GM12891 (cell line): ENCODE data around the gene RDX.

Source experiments
- PAX5 ChIP-seq: IDR thresholded peaks from 2 replicates; pipeline ENCODE4 v1.6.1; 2011; ENCODE audit warnings: low read length, moderate library complexity, mild to moderate bottlenecking; ENCODE audit not compliant: insufficient read depth, severe bottlenecking
- POLR2A ChIP-seq: IDR thresholded peaks from 2 replicates; pipeline ENCODE4 v1.6.1; 2011; ENCODE audit warnings: low read depth, low read length, control low read depth
- POLR2AphosphoS5 ChIP-seq: IDR thresholded peaks from 2 replicates; pipeline ENCODE4 v1.6.1; 2011; ENCODE audit warnings: low read depth, low read length, control low read depth
- POU2F2 ChIP-seq: IDR thresholded peaks from 2 replicates; pipeline ENCODE4 v1.6.1; 2011; ENCODE audit warnings: low read depth, mild to moderate bottlenecking, control low read depth, low read length, moderate library complexity
- SPI1 ChIP-seq: IDR thresholded peaks from 2 replicates; pipeline ENCODE4 v1.6.1; 2011; ENCODE audit warnings: low read depth, low read length, control low read depth
- TAF1 ChIP-seq: IDR thresholded peaks from 2 replicates; pipeline ENCODE4 v1.6.1; 2011; ENCODE audit warnings: low read depth, low read length, control low read depth

GRCh38 chr11:110126936-110127335 lies 169.5 kb downstream of the RDX start:
- TF ChIP-seq POLR2A = no peak
- no peak for TF ChIP-seq POLR2AphosphoS5
- no peak for TF ChIP-seq TAF1
- no peak for TF ChIP-seq SPI1
- TF ChIP-seq PAX5 = no peak
- no peak for TF ChIP-seq POU2F2
